Neural progenitor cell (in vitro differentiated cells): ENCODE data around the gene N4BP3.

Experiments
- CTCF ChIP-seq: fragments of 200-600 bp; sonication (generic); IDR thresholded peaks from 2 replicates; pipeline ENCODE4 v1.5.1; 2017; ENCODE audit warnings: antibody characterized with exemption, mild to moderate bottlenecking
- EZH2 ChIP-seq: fragments of 200-600 bp; sonication (generic); IDR thresholded peaks from 2 replicates; pipeline ENCODE4 v1.6.1; 2017; ENCODE audit warnings: antibody characterized with exemption, mild to moderate bottlenecking, moderate library complexity
- EZH2phosphoT487 ChIP-seq: fragments of 200-600 bp; sonication (generic); IDR thresholded peaks from 2 replicates; pipeline ENCODE4 v1.6.1; 2017; ENCODE audit warnings: antibody characterized with exemption

- TF ChIP-seq EZH2 (no peak), CTCF (no peak), EZH2phosphoT487 (no peak)
Observed at GRCh38 chr5:178115814-178116142, 2.4 kb downstream of the N4BP3 start.
